Measurements from ENCODE around the gene ADAMTS4.

- TF ChIP-seq CTCF (IDR thresholded peaks at IDR 0.05 in 2 of 3, conservative IDR thresholded peaks at IDR 0.05 in 1 of 3; ENCODE audit: insufficient read depth in 2 of 3, low read depth in 1 of 3, low read length in 3 of 3), result no peak
- TF ChIP-seq RCOR1 (IDR thresholded peaks at IDR 0.05; ENCODE audit: borderline replicate concordance in 1 of 2, low read depth in 2 of 2, low read length in 2 of 2), result no peak
- TF ChIP-seq ZNF232 (CRISPR knock-in tag; IDR thresholded peaks at IDR 0.05), result no peak
- no peak for TF ChIP-seq ZNF57 (CRISPR knock-in tag; IDR thresholded peaks at IDR 0.05)
- TF ChIP-seq CREB1 (IDR thresholded peaks at IDR 0.05), result no peak
- no peak for TF ChIP-seq CREB1 (CRISPR knock-in tag; IDR thresholded peaks at IDR 0.05)
- TF ChIP-seq KAT8 (IDR thresholded peaks at IDR 0.05; ENCODE audit: low read depth), result no peak
- no peak for TF ChIP-seq TARDBP (IDR thresholded peaks at IDR 0.05)
- no peak for TF ChIP-seq MLX (CRISPR knock-in tag; conservative IDR thresholded peaks at IDR 0.05)
- TF ChIP-seq KDM2B (CRISPR knock-in tag; IDR thresholded peaks at IDR 0.05), result no peak
- no peak for TF ChIP-seq PHF8 (IDR thresholded peaks at IDR 0.05; ENCODE audit: borderline replicate concordance, low read length)
- no peak for TF ChIP-seq TSHZ1 (CRISPR knock-in tag; IDR thresholded peaks at IDR 0.05)
- no peak for TF ChIP-seq RNF2 (IDR thresholded peaks at IDR 0.05)
- no peak for TF ChIP-seq POLR2A (conservative IDR thresholded peaks at IDR 0.05)
Measured at GRCh38 chr1:161168906-161169305, 29.9 kb downstream of the ADAMTS4 start.
